Bronchus fibroblast of lung (primary cell): Measurements from ENCODE around the gene OR5AN1. TPM values are rescaled to one million over a fixed set of nuclear protein-coding genes. Genes with fewer than 3 reads are reported as not detected.

ENCODE experiments used
- total RNA-seq: library from RNA; depleted of rRNA; stranded (reverse); fragments of >200 nt; gene quantifications from 2 replicates; pipeline ENCODE4 v1.2.3, GENCODE V29; 2015

Gene OR5AN1, protein sequence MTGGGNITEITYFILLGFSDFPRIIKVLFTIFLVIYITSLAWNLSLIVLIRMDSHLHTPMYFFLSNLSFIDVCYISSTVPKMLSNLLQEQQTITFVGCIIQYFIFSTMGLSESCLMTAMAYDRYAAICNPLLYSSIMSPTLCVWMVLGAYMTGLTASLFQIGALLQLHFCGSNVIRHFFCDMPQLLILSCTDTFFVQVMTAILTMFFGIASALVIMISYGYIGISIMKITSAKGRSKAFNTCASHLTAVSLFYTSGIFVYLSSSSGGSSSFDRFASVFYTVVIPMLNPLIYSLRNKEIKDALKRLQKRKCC
- not detected in 2 replicates for total RNA-seq

DNA sequence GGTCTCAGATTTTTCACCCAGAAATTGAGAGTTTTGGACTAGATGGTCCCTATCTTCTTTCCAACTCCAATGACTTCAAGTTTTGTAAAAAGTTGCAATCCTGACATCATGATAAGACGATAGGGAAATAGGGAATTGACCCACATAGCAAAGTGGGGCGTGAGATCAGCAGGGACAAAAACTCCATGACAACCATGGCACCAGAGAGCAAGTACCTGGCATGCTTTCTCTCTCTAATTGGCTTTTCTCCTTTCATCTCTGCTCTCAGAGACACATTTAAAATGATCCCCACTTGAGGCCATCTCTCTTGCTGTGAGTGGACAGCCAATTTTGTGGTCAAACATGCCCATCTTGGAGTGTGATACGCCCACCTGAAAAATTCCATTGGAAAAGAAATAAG, at the start of gene OR5AN1:
TSS of gene OR5AN1 (plus strand) at position 301 of the 400 bp plus-strand sequence. CDS start 5,564 bp downstream, outside the sequence.

Other genes with a start within 250 kb of the OR5AN1 start
- 23.2 and 27.6 TPM in 2 replicates for gene FAM111A, start 216.0 kb upstream of the OR5AN1 start, total RNA-seq
- 0.59 and 0.84 TPM in 2 replicates for gene DTX4, start 186.8 kb upstream of the OR5AN1 start, total RNA-seq
- not detected in 2 replicates for gene MPEG1, start 146.0 kb upstream of the OR5AN1 start, total RNA-seq
- gene OR5A2, start 67.5 kb downstream of the OR5AN1 start, total RNA-seq = not detected in 2 replicates
- not detected in 2 replicates for gene OR5A1, start 77.6 kb downstream of the OR5AN1 start, total RNA-seq
- not detected in 2 replicates for gene OR4D6, start 98.1 kb downstream of the OR5AN1 start, total RNA-seq
- not detected in 2 replicates for gene OR4D10, start 114.4 kb downstream of the OR5AN1 start, total RNA-seq
- gene OR4D11, start 144.7 kb downstream of the OR5AN1 start, total RNA-seq = not detected in 2 replicates
- gene OR4D9, start 152.6 kb downstream of the OR5AN1 start, total RNA-seq = not detected in 2 replicates